Esophagus muscularis mucosa (tissue), 3 donors: ENCODE data around the gene ERN1.

ENCODE experiments used
- EP300 ChIP-seq: sonication (generic); formaldehyde crosslinking; IDR thresholded peaks from one replicate; pipeline ENCODE4 v1.6.1; 2017; ENCODE audit warnings: antibody characterized with exemption
- POLR2A ChIP-seq: fragments of 450-650 bp; IDR thresholded peaks from one replicate; pipeline ENCODE4 v1.6.1; 2017; ENCODE audit warnings: antibody characterized with exemption, moderate library complexity, mild to moderate bottlenecking, low read depth
- POLR2AphosphoS5 ChIP-seq, 2 donors: sonication (generic); formaldehyde crosslinking; IDR thresholded peaks; one replicate each; pipeline ENCODE4 v1.6.1; 2017; ENCODE audit warnings: antibody characterized with exemption in 2 of 2

GRCh38 chr17:64002658-64003525, 127.1 kb downstream of the ERN1 start:
- no peak for TF ChIP-seq POLR2A
- TF ChIP-seq EP300: no peak
- TF ChIP-seq POLR2AphosphoS5 (IDR thresholded peaks at IDR 0.05): no peak
